Measurements from ENCODE around the gene HIP1.

HIP1 gene

DNA sequence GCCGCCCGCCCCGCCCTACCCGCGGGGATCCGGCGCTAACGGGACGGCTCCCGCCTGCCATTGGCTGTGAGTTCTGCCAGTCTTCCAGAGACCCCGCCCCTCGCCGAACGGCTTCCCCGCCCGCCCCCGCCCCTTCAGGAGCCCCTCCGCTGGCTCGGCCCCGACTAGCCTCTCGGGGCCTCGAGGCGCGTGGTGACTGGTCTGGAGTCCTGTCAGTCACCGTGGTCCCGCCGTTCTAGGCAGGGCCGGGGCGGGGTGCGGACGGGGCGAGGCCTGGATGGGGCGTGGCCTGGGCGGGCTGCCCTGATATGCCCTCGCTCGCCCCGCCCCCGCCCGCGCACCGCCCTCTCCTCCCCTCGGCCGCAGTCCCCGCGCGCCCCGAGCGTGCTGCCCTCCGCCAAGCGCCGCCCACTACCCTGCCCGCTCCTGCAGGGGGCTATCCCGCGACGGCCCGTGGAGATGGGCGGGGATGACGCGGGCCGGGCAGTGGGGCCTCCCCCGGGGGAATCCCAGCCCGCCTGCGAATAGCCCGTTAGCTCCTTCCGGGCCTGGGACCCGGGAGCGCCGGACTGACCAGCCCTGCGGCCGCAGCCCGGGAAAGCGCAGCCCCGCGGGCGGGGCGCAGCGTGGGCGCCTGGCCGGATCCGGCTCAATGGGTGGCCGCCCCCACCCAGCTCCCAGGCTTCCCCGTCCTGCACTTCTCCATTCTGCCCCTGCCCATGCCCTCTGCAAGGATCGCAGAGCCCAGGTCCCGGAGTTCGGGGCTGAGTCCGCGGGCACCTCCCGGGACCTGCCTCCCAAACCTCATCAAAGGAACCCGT, 444 bp upstream of the HIP1 start:
- DNase-seq (ENCODE audit: low read depth, low spot score), result peak; percentile 80
- no peaks in the 10 kb centered on the region for H3K9me3 ChIP-seq (ENCODE audit: control insufficient read depth, insufficient read depth, low read length)
- no peak overlapping the region for H3K27ac ChIP-seq (ENCODE audit: low read length)
- no peaks in the 10 kb centered on the region for H3K27me3 ChIP-seq (ENCODE audit: control insufficient read depth, insufficient read depth, low read length)
- H3K4me3 ChIP-seq (ENCODE audit: low read length), result peak overlapping the region; percentile 83
- peaks cover 2% of the 10 kb centered on the region; the same call in 1 of the 2 replicates for H3K4me1 ChIP-seq (ENCODE audit: control insufficient read depth, insufficient read depth, low read length)
- H3K36me3 ChIP-seq (ENCODE audit: control insufficient read depth, insufficient read depth, low read length), result no peaks in the 10 kb centered on the region
- WGBS (ENCODE audit: insufficient coverage, insufficient read length), result no CpG with 5 or more reads among the region's 89 CpGs

DNA sequence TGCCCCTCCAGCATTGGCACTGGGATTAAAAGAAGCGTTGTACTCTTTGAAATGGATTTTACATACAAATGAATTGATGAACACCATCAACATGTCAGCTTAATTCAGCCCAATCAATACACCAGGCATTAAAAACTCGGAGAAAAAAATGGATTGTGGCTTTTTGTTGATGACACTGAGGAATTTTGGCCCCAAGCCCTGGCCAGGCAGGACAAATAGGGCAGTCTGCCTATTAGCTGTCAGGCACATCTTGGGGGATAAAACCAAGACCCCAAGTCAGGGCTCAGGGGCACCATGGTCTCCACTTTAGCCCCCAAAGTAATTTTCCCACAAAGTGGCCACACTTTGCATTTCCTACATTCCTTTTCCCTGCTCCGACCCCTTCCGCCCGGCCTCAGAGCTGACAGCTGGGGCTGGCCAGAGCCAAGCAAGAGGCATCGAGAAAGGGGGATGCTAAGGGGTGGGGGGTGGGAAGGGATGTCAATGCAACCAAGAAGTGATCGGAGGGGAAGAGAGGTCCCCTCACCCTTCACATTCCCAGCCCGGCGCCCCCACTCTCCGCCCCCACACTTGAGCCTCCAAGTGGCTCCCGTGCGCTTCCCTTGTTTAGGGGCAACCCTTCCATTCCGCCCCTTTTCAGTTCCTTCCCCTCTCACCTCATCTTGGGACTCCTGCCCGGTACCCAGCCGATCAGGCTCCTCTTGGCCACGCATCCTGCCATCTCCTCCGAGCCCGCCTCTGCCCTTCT, 711 bp downstream of the HIP1 start:
- no peak overlapping the region for H3K27ac ChIP-seq (ENCODE audit: low read length)
- peak overlapping the region; percentile 81 for H3K4me3 ChIP-seq (ENCODE audit: low read length)
- peaks cover 2% of the 10 kb centered on the region; the same call in 1 of the 2 replicates for H3K4me1 ChIP-seq (ENCODE audit: control insufficient read depth, insufficient read depth, low read length)

DNA sequence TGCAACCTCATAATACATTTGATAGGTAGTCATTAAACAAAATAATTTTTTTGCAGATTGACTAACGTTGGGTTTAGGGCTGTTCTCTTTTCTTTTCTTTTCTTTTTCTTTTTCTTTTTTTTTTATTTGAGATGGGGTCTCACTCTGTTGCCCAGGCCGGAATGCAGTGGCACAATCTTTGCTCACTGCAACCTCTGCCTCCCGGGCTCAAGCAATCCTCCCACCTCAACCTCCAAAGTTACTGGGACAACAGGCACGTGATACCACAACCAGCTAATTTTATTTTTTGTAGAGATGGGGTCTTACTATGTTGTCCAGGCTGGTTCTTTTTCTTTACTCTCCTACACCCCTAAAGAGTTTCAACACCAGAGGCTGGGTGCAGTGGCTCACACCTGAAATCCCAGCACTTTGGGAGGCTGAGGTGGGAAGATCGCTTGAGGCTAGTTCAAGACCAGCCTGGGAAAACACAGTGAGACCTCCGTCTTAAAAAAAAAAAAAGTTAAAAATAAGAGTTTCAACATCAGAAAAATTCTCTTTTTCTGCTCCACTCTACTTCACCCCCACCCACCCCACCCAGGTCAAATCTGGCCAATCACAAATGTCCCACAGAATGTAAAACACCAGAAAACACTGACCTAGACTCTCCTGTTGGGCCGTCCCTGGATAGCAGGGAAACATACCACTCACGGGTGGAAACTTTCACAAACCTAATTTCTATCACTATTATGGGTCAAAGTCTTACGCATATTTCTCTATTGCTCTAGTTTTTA, 3.0 kb downstream of the HIP1 start:
- Histone ChIP-seq H3K9me3 (ENCODE audit: control insufficient read depth, insufficient read depth, low read length) (no peaks in the 10 kb centered on the region), H3K27ac (ENCODE audit: low read length) (no peak overlapping the region), H3K27me3 (ENCODE audit: control insufficient read depth, insufficient read depth, low read length) (no peaks in the 10 kb centered on the region), H3K4me3 (ENCODE audit: low read length) (no peak overlapping the region), H3K36me3 (ENCODE audit: control insufficient read depth, insufficient read depth, low read length) (no peaks in the 10 kb centered on the region), H3K4me1 (ENCODE audit: control insufficient read depth, insufficient read depth, low read length) (peaks cover 3% of the 10 kb centered on the region; the same call in 1 of the 2 replicates)
- WGBS (ENCODE audit: insufficient coverage, insufficient read length), result no CpG with 5 or more reads among the region's 9 CpGs
- DNase-seq (ENCODE audit: low read depth, low spot score), result no peak

More for the DNA sequence above, 711 bp downstream of the HIP1 start:
- DNase-seq (ENCODE audit: low read depth, low spot score), result no peak
- Histone ChIP-seq H3K36me3 (ENCODE audit: control insufficient read depth, insufficient read depth, low read length) (no peaks in the 10 kb centered on the region), H3K27me3 (ENCODE audit: control insufficient read depth, insufficient read depth, low read length) (no peaks in the 10 kb centered on the region), H3K9me3 (ENCODE audit: control insufficient read depth, insufficient read depth, low read length) (no peaks in the 10 kb centered on the region)
- WGBS (ENCODE audit: insufficient coverage, insufficient read length), result no CpG with 5 or more reads among the region's 18 CpGs

DNA sequence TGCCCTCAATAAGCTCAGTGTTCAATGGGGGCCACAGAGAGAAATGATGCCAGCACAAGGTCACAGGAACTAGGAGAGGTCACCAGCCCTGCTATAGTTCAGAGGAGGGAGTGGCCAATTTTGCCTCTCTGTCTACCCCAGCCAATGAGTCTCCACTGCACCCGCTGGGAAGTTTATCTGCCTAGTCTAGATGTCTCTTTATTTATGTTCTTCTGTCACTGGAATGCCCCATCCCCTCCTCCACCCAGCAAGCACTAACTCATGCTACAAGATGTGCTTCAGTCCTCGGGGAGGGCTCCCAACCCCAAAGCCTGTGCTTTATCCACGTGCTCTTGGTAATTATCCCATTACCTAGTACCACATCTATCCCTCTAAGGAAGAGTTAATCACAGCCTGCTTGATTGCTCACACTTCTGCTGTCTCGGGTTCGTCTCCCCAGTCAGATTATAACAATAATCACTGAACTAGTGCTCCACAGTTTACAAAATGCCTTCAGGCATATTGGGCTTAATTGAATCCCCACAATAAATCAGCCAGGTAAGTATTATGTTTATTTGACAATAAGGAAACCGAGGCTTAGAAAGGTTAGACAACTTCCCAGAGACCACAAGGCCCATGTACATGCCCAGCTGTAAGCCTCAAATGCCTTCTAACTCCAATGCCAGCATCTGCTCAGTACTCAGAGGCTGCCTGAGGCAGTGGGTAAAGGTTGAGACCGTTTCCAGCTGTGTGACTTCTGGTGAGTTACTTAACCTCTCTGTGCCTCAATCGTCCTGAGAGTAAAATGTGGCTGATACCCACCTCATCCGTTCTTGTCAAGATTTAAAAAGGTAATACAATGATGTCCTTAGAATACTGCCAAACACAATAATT, 3.9 kb downstream of the HIP1 start:
- DNase-seq (ENCODE audit: low read depth, low spot score), result no peak
- no peak overlapping the region for H3K4me3 ChIP-seq (ENCODE audit: low read length)
- H3K4me1 ChIP-seq (ENCODE audit: control insufficient read depth, insufficient read depth, low read length), result peaks cover 4% of the 10 kb centered on the region; the same call in 1 of the 2 replicates
- no peaks in the 10 kb centered on the region for H3K9me3 ChIP-seq (ENCODE audit: control insufficient read depth, insufficient read depth, low read length)
- no peaks in the 10 kb centered on the region for H3K36me3 ChIP-seq (ENCODE audit: control insufficient read depth, insufficient read depth, low read length)
- no CpG with 5 or more reads among the region's 9 CpGs for WGBS (ENCODE audit: insufficient coverage, insufficient read length)
- H3K27ac ChIP-seq (ENCODE audit: low read length), result no peak overlapping the region
- H3K27me3 ChIP-seq (ENCODE audit: control insufficient read depth, insufficient read depth, low read length), result no peaks in the 10 kb centered on the region

DNA sequence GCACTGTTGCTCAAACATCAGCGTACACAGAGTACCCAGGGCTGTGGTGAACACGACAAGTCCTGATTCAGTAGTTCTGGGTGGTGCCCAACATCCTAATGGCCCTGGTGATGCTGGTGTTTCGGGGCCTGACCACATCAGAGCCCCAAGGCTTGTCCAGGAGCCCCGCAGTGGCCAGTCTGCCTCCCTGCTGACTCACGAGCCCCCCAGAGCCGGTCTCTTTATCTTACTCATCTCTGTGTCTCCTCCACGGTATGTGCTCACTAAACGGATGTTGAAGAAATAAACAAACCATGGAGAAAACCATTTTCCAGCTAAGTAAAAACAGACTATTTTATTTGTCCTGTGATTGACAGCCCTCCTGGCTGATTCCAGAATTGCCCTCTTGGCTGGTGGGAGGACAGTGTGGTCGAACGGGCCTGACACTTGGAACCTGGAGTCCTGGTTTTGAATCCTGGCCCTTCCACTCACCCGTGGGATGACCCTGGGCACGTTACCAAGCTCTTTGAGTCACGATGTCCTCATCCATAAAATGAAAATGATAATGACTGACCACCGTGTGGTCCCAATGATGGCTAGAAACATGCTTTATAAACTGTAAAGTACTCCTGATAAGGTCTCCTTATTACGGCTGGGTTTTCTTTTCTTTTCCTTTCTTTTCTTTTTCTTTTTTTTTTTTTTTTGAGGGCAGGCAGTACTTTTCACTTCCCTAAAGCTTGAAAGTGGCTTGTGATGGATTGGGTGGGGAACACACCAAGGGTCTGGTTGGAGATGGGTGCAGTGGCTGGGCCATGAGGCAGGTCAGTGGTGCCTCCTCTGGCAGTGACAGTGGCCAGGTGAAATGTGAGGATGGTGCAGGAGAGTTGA, 5.7 kb downstream of the HIP1 start:
- no peaks in the 10 kb centered on the region for H3K27me3 ChIP-seq (ENCODE audit: control insufficient read depth, insufficient read depth, low read length)
- no peaks in the 10 kb centered on the region for H3K9me3 ChIP-seq (ENCODE audit: control insufficient read depth, insufficient read depth, low read length)
- WGBS (ENCODE audit: insufficient coverage, insufficient read length), result no CpG with 5 or more reads among the region's 15 CpGs
- H3K4me1 ChIP-seq (ENCODE audit: control insufficient read depth, insufficient read depth, low read length), result peaks cover 7% of the 10 kb centered on the region; the same call in 1 of the 2 replicates
- DNase-seq (ENCODE audit: low read depth, low spot score), result no peak
- no peak overlapping the region for H3K27ac ChIP-seq (ENCODE audit: low read length)
- H3K4me3 ChIP-seq (ENCODE audit: low read length), result no peak overlapping the region
- H3K36me3 ChIP-seq (ENCODE audit: control insufficient read depth, insufficient read depth, low read length), result no peaks in the 10 kb centered on the region

DNA sequence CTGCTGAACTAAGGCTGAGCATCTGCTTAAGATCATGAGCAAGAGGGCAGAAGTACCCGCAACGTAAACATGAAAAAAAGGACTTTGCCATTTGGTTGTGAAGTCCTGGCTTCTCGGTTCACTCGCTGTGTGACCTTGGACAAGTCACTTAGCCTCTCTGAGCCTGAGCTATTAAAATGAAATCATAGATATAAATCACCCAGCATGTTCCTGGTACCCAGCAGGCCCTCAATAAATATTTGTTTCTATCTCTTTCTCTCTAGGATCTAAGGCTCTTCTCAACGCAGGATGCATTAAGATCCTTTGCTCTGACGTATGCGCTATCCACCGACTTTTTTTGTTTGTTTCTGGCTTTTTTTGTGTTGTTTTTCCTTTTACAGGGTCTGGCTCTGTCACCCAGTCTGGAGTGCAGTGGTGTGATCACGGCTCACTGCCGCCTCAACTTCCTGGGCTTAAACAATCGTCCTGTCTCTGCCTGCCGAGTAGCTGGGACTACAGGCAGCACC, 6.7 kb downstream of the HIP1 start:
- Histone ChIP-seq H3K36me3 (ENCODE audit: control insufficient read depth, insufficient read depth, low read length) (no peaks in the 10 kb centered on the region), H3K4me1 (ENCODE audit: control insufficient read depth, insufficient read depth, low read length) (peaks cover 8% of the 10 kb centered on the region; the same call in 1 of the 2 replicates), H3K4me3 (ENCODE audit: low read length) (no peak overlapping the region), H3K27me3 (ENCODE audit: control insufficient read depth, insufficient read depth, low read length) (no peaks in the 10 kb centered on the region), H3K27ac (ENCODE audit: low read length) (no peak overlapping the region), H3K9me3 (ENCODE audit: control insufficient read depth, insufficient read depth, low read length) (no peaks in the 10 kb centered on the region)
- no CpG with 5 or more reads among the region's 12 CpGs for WGBS (ENCODE audit: insufficient coverage, insufficient read length)
- DNase-seq (ENCODE audit: low read depth, low spot score), result no peak

DNA sequence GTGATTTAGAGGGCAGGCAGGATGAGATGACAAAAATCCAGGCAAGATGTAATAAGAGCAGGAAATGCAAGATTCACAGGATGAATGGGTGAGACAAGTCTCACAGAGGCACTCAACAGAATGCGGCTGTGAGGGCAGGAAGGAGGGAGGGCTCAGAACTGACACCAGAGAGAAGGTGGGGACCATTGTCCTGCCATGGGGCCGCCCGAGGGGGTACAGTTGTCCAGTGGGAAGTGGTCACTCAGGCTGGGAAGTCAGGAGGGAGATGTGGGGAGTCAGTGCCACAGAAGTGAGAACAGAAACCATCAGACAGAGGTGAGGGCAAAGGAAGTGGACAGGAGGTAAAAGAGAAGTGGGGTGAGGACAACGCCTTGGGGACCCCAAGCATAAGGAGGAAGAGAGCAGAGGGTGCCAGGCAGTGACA, 8.9 kb downstream of the HIP1 start:
- H3K4me3 ChIP-seq (ENCODE audit: low read length), result no peak overlapping the region
- H3K4me1 ChIP-seq (ENCODE audit: control insufficient read depth, insufficient read depth, low read length), result peaks cover 8% of the 10 kb centered on the region; the same call in 1 of the 2 replicates
- no peaks in the 10 kb centered on the region for H3K27me3 ChIP-seq (ENCODE audit: control insufficient read depth, insufficient read depth, low read length)
- DNase-seq (ENCODE audit: low read depth, low spot score), result no peak
- H3K27ac ChIP-seq (ENCODE audit: low read length), result no peak overlapping the region
- no CpG with 5 or more reads among the region's 4 CpGs for WGBS (ENCODE audit: insufficient coverage, insufficient read length)
- no peaks in the 10 kb centered on the region for H3K36me3 ChIP-seq (ENCODE audit: control insufficient read depth, insufficient read depth, low read length)
- no peaks in the 10 kb centered on the region for H3K9me3 ChIP-seq (ENCODE audit: control insufficient read depth, insufficient read depth, low read length)

DNA sequence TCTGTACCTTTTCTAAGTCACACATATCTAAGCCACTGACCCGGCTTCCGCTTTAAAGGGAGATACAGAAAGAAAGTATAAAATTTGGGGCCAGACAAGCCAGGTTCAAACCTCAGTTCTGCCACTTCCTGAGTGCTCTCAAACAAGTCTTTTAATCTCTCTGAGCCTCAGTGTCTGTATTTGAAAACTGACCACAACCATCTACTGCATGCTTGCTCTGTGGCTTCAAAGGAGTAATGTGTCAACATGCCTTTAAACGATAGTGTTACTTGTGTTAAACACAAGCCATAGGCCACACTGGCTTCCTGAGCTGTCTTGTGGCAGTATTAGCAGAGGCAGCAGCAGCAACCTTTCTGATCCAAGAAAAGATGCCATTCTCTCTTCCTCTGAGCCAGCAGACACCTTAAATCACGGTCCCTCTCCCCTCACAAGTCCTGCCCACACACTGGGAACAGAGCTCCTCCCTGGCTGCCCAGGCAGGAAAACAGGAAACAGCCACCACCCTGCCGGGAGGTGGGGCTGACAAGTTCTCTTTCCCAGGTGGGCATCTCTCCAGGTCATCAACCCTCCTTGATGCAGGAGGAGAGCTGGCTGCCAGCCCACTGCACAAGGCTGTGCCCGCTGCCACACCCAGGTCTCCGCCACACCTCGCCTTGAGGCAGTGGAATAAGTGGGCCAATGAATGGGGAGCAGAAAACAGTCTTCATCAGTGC, 10.7 kb downstream of the HIP1 start:
- H3K4me1 ChIP-seq (ENCODE audit: control insufficient read depth, insufficient read depth, low read length), result peaks cover 8% of the 10 kb centered on the region; the same call in 1 of the 2 replicates
- H3K36me3 ChIP-seq (ENCODE audit: control insufficient read depth, insufficient read depth, low read length), result no peaks in the 10 kb centered on the region
- no peak for DNase-seq (ENCODE audit: low read depth, low spot score)
- no peak overlapping the region for H3K4me3 ChIP-seq (ENCODE audit: low read length)
- no peaks in the 10 kb centered on the region for H3K27me3 ChIP-seq (ENCODE audit: control insufficient read depth, insufficient read depth, low read length)
- no peaks in the 10 kb centered on the region for H3K9me3 ChIP-seq (ENCODE audit: control insufficient read depth, insufficient read depth, low read length)
- no CpG with 5 or more reads among the region's 8 CpGs for WGBS (ENCODE audit: insufficient coverage, insufficient read length)
- H3K27ac ChIP-seq (ENCODE audit: low read length), result no peak overlapping the region
